GM12891 (cell line): ENCODE data around the gene WDTC1.

Experiments used
- POLR2A ChIP-seq: IDR thresholded peaks from 2 replicates; pipeline ENCODE4 v1.6.1; 2011; ENCODE audit warnings: low read depth, low read length, control low read depth
- POLR2AphosphoS5 ChIP-seq: IDR thresholded peaks from 2 replicates; pipeline ENCODE4 v1.6.1; 2011; ENCODE audit warnings: low read depth, low read length, control low read depth
- SPI1 ChIP-seq: IDR thresholded peaks from 2 replicates; pipeline ENCODE4 v1.6.1; 2011; ENCODE audit warnings: low read depth, low read length, control low read depth

- no peak for TF ChIP-seq POLR2A
- TF ChIP-seq POLR2AphosphoS5: no peak
- TF ChIP-seq SPI1: no peak
Measured at GRCh38 chr1:27290581-27290980, 56.1 kb downstream of the WDTC1 start.
